DOHH2 (cell line): ENCODE results near the gene NCOA5.

Experiments
- EZH2phosphoT487 ChIP-seq: fragments of 200-600 bp; sonication (generic); IDR thresholded peaks from 2 replicates; pipeline ENCODE4 v1.6.1; 2017; ENCODE audit warnings: borderline replicate concordance, mild to moderate bottlenecking, antibody characterized with exemption, low read length, moderate library complexity, mixed read lengths
- TF ChIP-seq, protein P1 (sequence below): fragments of 200-600 bp; sonication (generic); IDR thresholded peaks from one replicate; pipeline ENCODE4 v1.5.1; 2014; ENCODE audit warnings: antibody characterized with exemption, mild to moderate bottlenecking, low read depth, low read length; ENCODE audit not compliant: poor library complexity, severe bottlenecking

- TF ChIP-seq, protein P1, sequence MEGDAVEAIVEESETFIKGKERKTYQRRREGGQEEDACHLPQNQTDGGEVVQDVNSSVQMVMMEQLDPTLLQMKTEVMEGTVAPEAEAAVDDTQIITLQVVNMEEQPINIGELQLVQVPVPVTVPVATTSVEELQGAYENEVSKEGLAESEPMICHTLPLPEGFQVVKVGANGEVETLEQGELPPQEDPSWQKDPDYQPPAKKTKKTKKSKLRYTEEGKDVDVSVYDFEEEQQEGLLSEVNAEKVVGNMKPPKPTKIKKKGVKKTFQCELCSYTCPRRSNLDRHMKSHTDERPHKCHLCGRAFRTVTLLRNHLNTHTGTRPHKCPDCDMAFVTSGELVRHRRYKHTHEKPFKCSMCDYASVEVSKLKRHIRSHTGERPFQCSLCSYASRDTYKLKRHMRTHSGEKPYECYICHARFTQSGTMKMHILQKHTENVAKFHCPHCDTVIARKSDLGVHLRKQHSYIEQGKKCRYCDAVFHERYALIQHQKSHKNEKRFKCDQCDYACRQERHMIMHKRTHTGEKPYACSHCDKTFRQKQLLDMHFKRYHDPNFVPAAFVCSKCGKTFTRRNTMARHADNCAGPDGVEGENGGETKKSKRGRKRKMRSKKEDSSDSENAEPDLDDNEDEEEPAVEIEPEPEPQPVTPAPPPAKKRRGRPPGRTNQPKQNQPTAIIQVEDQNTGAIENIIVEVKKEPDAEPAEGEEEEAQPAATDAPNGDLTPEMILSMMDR, result no peak
- no peak for TF ChIP-seq EZH2phosphoT487
These were observed 30.4 kb upstream of the NCOA5 start for GRCh38 chr20:46120136-46120535.
